Loucy (cell line): ENCODE results near the gene AGBL4.

Experiments used
- CTCF ChIP-seq: fragments of 200-600 bp; sonication (generic); conservative IDR thresholded peaks from 2 replicates; pipeline ENCODE4 v1.5.1; 2014; ENCODE audit warnings: mild to moderate bottlenecking, antibody characterized with exemption, low read length
- EZH2phosphoT487 ChIP-seq: fragments of 200-600 bp; IDR thresholded peaks from 2 replicates; pipeline ENCODE4 v1.6.1; 2018; ENCODE audit warnings: antibody characterized with exemption, mild to moderate bottlenecking, moderate library complexity, borderline replicate concordance

DNA sequence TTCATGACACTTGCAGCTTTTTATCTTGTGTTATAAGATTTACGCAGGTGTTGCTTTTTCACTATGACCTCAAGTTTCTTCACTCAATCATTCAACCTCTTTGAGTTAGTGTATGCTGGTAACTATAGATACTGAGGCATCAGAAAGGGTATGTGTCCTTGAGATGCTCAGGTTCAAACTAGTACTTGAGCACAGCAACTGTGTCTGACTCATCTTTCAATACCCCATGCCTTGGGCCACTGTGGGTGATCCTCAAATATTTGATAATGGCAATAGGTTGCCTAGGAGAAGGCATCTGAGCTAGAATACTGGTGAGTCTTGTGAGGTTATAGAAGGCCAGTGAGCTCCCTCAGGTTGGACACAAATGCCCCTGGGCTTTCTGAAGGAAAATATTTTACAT is 1463.6 kb downstream of the AGBL4 start:
- TF ChIP-seq CTCF (no peak), EZH2phosphoT487 (no peak)
